ENCODE results near the gene RIMS4. TPM values are rescaled to one million over a fixed set of nuclear protein-coding genes. Genes with fewer than 3 reads are reported as not detected.

The RIMS4 gene
- total and polyA plus RNA-seq, 2 of the 8 experiments (the other 6 are each of a cell fraction or from before 2014, with no cell fraction given) = 13.3 to 44.2 TPM

DNA sequence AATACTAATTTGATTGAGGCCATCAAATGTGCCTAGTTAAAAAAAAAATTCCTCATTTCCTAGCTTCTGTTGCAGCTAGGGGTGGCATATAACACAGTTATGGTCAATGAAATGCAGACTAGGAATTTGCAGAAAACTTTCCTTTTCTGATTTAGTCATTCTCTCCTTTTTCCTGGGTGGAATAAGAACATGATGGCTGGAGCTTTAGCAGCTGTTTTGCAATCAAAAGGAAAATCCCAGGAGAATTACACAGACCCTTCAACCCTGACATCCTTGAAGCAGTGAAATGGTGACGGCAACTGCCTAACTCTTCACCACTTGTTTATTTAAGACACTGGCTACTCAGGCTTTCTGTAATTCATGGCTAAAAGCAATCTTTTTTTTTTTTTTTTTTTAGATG, 23.1 kb upstream of the RIMS4 start:
- POLR2A ChIA-PET (ENCODE audit: partially characterized antibody) = no interaction called here
- no peak overlapping the region for H4K91ac ChIP-seq (replicated peaks; ENCODE audit: insufficient read length, low read length)
- H4K8ac ChIP-seq (ENCODE audit: extremely low read depth, insufficient read depth, low read length) = no peak overlapping the region
- no peak for FAIRE-seq
- H3K4me3 ChIP-seq (ENCODE audit: extremely low read depth in 1 of 4, insufficient read depth in 2 of 4, low read depth in 3 of 4, low read length in 4 of 4) = no peak overlapping the region
- no peak overlapping the region for H4K5ac ChIP-seq (ENCODE audit: insufficient read length, low read depth, low read length)
- H3K14ac ChIP-seq (ENCODE audit: insufficient read length) = no peak overlapping the region
- H2AFZ ChIP-seq (ENCODE audit: low read length) = no peak overlapping the region
- H3K27ac ChIP-seq (ENCODE audit: low read depth, low read length) = no peak overlapping the region
- H3K23me2 ChIP-seq (ENCODE audit: low read depth, low read length) = no peaks in the 10 kb centered on the region; the same call in none of the 2 replicates
- no peak overlapping the region for H2BK12ac ChIP-seq (ENCODE audit: low read depth, low read length)
- no peak overlapping the region for H3K23ac ChIP-seq (ENCODE audit: insufficient read length)
- no peak overlapping the region for H3K18ac ChIP-seq (ENCODE audit: extremely low read depth, low read length)
- H3K79me2 ChIP-seq (ENCODE audit: control insufficient read depth in 1 of 2, insufficient read depth in 2 of 2, low read length in 2 of 2) = no peaks in the 10 kb centered on the region
- H3K27me3 ChIP-seq (replicated peaks in 1 of 4; ENCODE audit: control insufficient read depth in 3 of 4, extremely low read depth in 1 of 4, insufficient read depth in 3 of 4, low read length in 3 of 4) = no peaks in the 10 kb centered on the region; a peak in 1 of 7 replicates
- no peak overlapping the region for H2AK5ac ChIP-seq (ENCODE audit: low read depth, low read length)
- H3K79me1 ChIP-seq (ENCODE audit: low read depth, low read length) = no peaks in the 10 kb centered on the region
- no peak overlapping the region for H3K4me2 ChIP-seq (ENCODE audit: insufficient read depth in 1 of 2, low read depth in 2 of 2, low read length in 2 of 2)
- TF ChIP-seq KDM1A (IDR thresholded peaks at IDR 0.05; ENCODE audit: borderline replicate concordance, low read length) (peak; percentile 86; the same call in 1 of the 2 replicates), SRF (IDR thresholded peaks at IDR 0.05; ENCODE audit: low read depth, low read length) (no peak)
- no peak overlapping the region for H2BK120ac ChIP-seq (replicated peaks; ENCODE audit: low read depth, low read length)
- H4K20me1 ChIP-seq (replicated peaks in 1 of 2; ENCODE audit: control insufficient read depth in 1 of 2, insufficient read depth in 2 of 2, low read length in 2 of 2) = no peaks in the 10 kb centered on the region
- no peak overlapping the region for H2BK20ac ChIP-seq (ENCODE audit: low read length)
- peaks cover 0 to 3% (median 2%) of the 10 kb centered on the region in 4 experiments; a peak in 3 of 7 replicates for H3K4me1 ChIP-seq (replicated peaks in 1 of 4; ENCODE audit: control insufficient read depth in 3 of 4, insufficient read depth in 4 of 4, low read length in 3 of 4)
- no peak overlapping the region for H2BK15ac ChIP-seq (ENCODE audit: low read length)
- H2BK5ac ChIP-seq (ENCODE audit: low read depth, low read length) = no peak overlapping the region
- no peaks in the 10 kb centered on the region for H3K36me3 ChIP-seq (ENCODE audit: control insufficient read depth in 2 of 4, insufficient read depth in 4 of 4, low read length in 3 of 4)
- no peak overlapping the region for H3K9ac ChIP-seq (replicated peaks in 1 of 4; ENCODE audit: extremely low read depth in 1 of 4, low read depth in 3 of 4, low read length in 3 of 4)
- no peak overlapping the region for H3K4ac ChIP-seq (replicated peaks; ENCODE audit: insufficient read length, low read depth, low read length)
- WGBS, 2 experiments (ENCODE audit: extremely low coverage in 1 of 2, insufficient coverage in 1 of 2, insufficient read length in 1 of 2, insufficient replicate concordance in 2 of 2, low coverage in 1 of 2, low lambda C conversion rate in 2 of 2, missing lambda C conversion rate in 1 of 2) = 92% methylated on average over 1 of the region's 1 CpG; no CpG with 5 or more reads in 1 of the 2 experiments
- H3K56ac ChIP-seq (replicated peaks; ENCODE audit: insufficient read length, low read depth, low read length) = no peak overlapping the region
- CTCF ChIA-PET (ENCODE audit: partially characterized antibody) = interaction anchor here (1.3 to 2.3 kb wide), 3 partner anchors 33 to 86 kb away, joined by 4 to 11 read pairs (median 4); no protein-coding TSS in a partner anchor
- no peak for DNase-seq (ENCODE audit: low read depth in 1 of 2, low spot score in 2 of 2)
- 0 out of 4 replicates have a peak, but pooled peaks cover 0 to 2% of the 10 kb centered on the region in 2 experiments for H3K9me3 ChIP-seq (ENCODE audit: insufficient read depth in 2 of 2, low read depth in 1 of 2, low read length in 1 of 2)

Data from H1 (cell line).